Left lung (tissue), 10 donors: ENCODE results near the gene RAB40C. TPM values are rescaled to one million over a fixed set of nuclear protein-coding genes. Genes with fewer than 3 reads are reported as not detected.

Experiments
- ATAC-seq: fragments of 200-7000 bp; cut with Tn5 transposase; one replicate; pipeline ENCODE4 v1.9.1; 2020; ENCODE audit warnings: moderate library complexity
- DNase-seq, 4 donors: peaks; one replicate each; pipeline ENCODE4 v3.0.0-alpha.2; 2013 to 2020
- H3K27ac ChIP-seq, 2 donors: fragments of 200-600 bp; sonication (generic) in 1 of 2; one replicate each; pipeline versions ENCODE4 v1.5.0 to v1.8.0; 2020 to 2021
- H3K27me3 ChIP-seq, 2 donors: fragments of 200-600 bp; sonication (generic) in 1 of 2; one replicate each; pipeline versions ENCODE4 v1.5.0 to v1.8.0; 2020 to 2021
- H3K36me3 ChIP-seq, 2 donors: fragments of 200-600 bp; sonication (generic) in 1 of 2; one replicate each; pipeline versions ENCODE4 v1.5.0 to v1.8.0; 2020 to 2021
- H3K4me1 ChIP-seq, 2 donors: fragments of 200-600 bp; one replicate each; pipeline ENCODE4 v1.8.0; 2021
- H3K4me3 ChIP-seq, 2 donors: fragments of 200-600 bp; sonication (generic) in 1 of 2; one replicate each; pipeline versions ENCODE4 v1.5.0 to v1.8.0; 2020 to 2021; ENCODE audit warnings: mild to moderate bottlenecking in 1 of 2
- H3K9me3 ChIP-seq, 2 donors: fragments of 200-600 bp; sonication (generic) in 1 of 2; one replicate each; pipeline versions ENCODE4 v1.5.0 to v1.8.0; 2020 to 2021
- CTCF ChIP-seq, 2 donors: fragments of 200-600 bp; sonication (generic) in 1 of 2; IDR thresholded peaks; one replicate each; pipeline versions ENCODE4 v1.5.0 to v1.8.0; 2021; ENCODE audit warnings: antibody characterized with exemption in 2 of 2
- intact Hi-C, 2 donors: fragments of 100-400 bp; cut with DNase I; formaldehyde crosslinking; loops; one replicate each; pipeline versions ENCODE4 v1.11.2 to v1.14.2; 2022
- polyA plus RNA-seq, 6 donors: library from polyadenylated mRNA; unstranded; fragments of 120-200 nt; gene quantifications; one replicate each; pipeline ENCODE4 v1.2.1, GENCODE V29; 2013; ENCODE audit not compliant: insufficient read length in 6 of 6
- total RNA-seq, 2 donors: library from RNA; stranded (reverse); fragmentation: NEBNext Ultra II Directional; extraction: Animal tissue kit (Norgen Biotek cat#: 25700); gene quantifications; one replicate each; pipeline ENCODE4 v1.2.1, GENCODE V29; 2021
- donor health status: DM: no; HTN: yes; CAD: no.
- donor health status: DM: no; HTN: no; CAD: no.

Gene RAB40C
- total and polyA plus RNA-seq, 8 donors = 17.6 to 32.9 (median 25.9) TPM

GRCh38 chr16:630815-631405 is 41.0 kb downstream of the RAB40C start, which contains the start of gene WFIKKN1:
WFIKKN1 (plus strand) TSS chr16:630985; CDS start chr16:631254, 269 bp downstream.
- intact Hi-C loops = no loop called here
- TF ChIP-seq CTCF (IDR thresholded peaks at IDR 0.05) = no peak
- Histone ChIP-seq H3K27ac (peak within 1 kb of the TSS in 1 of 2 donors; percentile 58), H3K9me3 (no peaks in the 10 kb centered on the region), H3K27me3 (peaks cover 0 to 6% of the 10 kb centered on the region in 2 donors), H3K36me3 (peaks cover 0 to 57% of the 10 kb centered on the region in 2 donors), H3K4me1 (peaks cover 15 to 52% of the 10 kb centered on the region in 2 donors), H3K4me3 (no peak within 1 kb of the TSS)
- DNase-seq = peak in 2 of 4 donors; percentile 55 to 88
- ATAC-seq = peak; percentile 36

- Histone ChIP-seq H3K9me3 (no peaks in the 10 kb centered on the region), H3K4me1 (peaks cover 15 to 52% of the 10 kb centered on the region in 2 donors), H3K27me3 (peaks cover 0 to 6% of the 10 kb centered on the region in 2 donors), H3K4me3 (no peak overlapping the region), H3K36me3 (peaks cover 0 to 47% of the 10 kb centered on the region in 2 donors), H3K27ac (no peak overlapping the region)
- ATAC-seq = no peak
- no peak for TF ChIP-seq CTCF (IDR thresholded peaks at IDR 0.05)
- DNase-seq = no peak
- intact Hi-C loops = no loop called here
Measured at GRCh38 chr16:631808-632358, 42.0 kb downstream of the RAB40C start.

- H3K9me3 ChIP-seq = no peaks in the 10 kb centered on the region
- ATAC-seq (no peak), DNase-seq (no peak)
- H3K27ac ChIP-seq = no peak overlapping the region
- intact Hi-C loops = no loop called here
- peaks cover 0 to 39% of the 10 kb centered on the region in 2 donors for H3K36me3 ChIP-seq
- peaks cover 0 to 6% of the 10 kb centered on the region in 2 donors for H3K27me3 ChIP-seq
- TF ChIP-seq CTCF (IDR thresholded peaks at IDR 0.05) = no peak
- H3K4me1 ChIP-seq = peaks cover 12 to 58% of the 10 kb centered on the region in 2 donors
- H3K4me3 ChIP-seq = no peak overlapping the region
Measured at GRCh38 chr16:632486-633335, 42.8 kb downstream of the RAB40C start.

GRCh38 chr16:633336-634050 is 43.6 kb downstream of the RAB40C start:
- peaks cover 12 to 56% of the 10 kb centered on the region in 2 donors for H3K4me1 ChIP-seq
- H3K36me3 ChIP-seq = peaks cover 0 to 31% of the 10 kb centered on the region in 2 donors
- H3K4me3 ChIP-seq = no peak overlapping the region
- TF ChIP-seq CTCF (IDR thresholded peaks at IDR 0.05) = no peak
- H3K27me3 ChIP-seq = peaks cover 0 to 6% of the 10 kb centered on the region in 2 donors
- no peak overlapping the region for H3K27ac ChIP-seq
- intact Hi-C loops = no loop called here
- DNase-seq = no peak
- no peaks in the 10 kb centered on the region for H3K9me3 ChIP-seq
- no peak for ATAC-seq
